COLO668 (cell line): ENCODE results near the gene DPY19L3.
A peak's percentile ranks its signal among the peaks of the same experiment; 100 is the strongest.
"Not testable (repeated sequence)": the region's sequence is repeated elsewhere in the genome, so short reads cannot be mapped to it uniquely, and the experiment has no call there.

Source experiments
- DNase-seq: peaks from one replicate; lab custom pipeline; 2025; ENCODE audit not compliant: unreplicated experiment; lab: John Stamatoyannopoulos, UW

DPY19L3 gene

GRCh38 chr19:32405431-32406160, at the start of gene DPY19L3:
DPY19L3 (plus strand) TSS chr19:32405770; CDS start chr19:32408254, 2,484 bp downstream.
- peak; percentile 94 for DNase-seq

GRCh38 chr19:32357720-32358119, 47.9 kb upstream of the DPY19L3 start:
- no peak for DNase-seq

GRCh38 chr19:32358321-32358720, 47.2 kb upstream of the DPY19L3 start:
- DNase-seq: no peak

- no peak for DNase-seq
Measured at GRCh38 chr19:32359581-32359980, 46.0 kb upstream of the DPY19L3 start.

GRCh38 chr19:32361574-32362317, 43.8 kb upstream of the DPY19L3 start:
- no peak for DNase-seq

GRCh38 chr19:32362318-32362691, 43.3 kb upstream of the DPY19L3 start:
- DNase-seq: no peak

- DNase-seq: no peak
Measured at GRCh38 chr19:32363175-32363574, 42.4 kb upstream of the DPY19L3 start.

- no peak for DNase-seq
Measured at GRCh38 chr19:32363632-32364031, 41.9 kb upstream of the DPY19L3 start.

GRCh38 chr19:32364040-32364439, 41.5 kb upstream of the DPY19L3 start:
- no peak for DNase-seq

- no peak for DNase-seq
Measured at GRCh38 chr19:32367063-32367462, 38.5 kb upstream of the DPY19L3 start.

GRCh38 chr19:32367948-32368536, 37.5 kb upstream of the DPY19L3 start:
- no peak for DNase-seq

- DNase-seq: no peak
Measured at GRCh38 chr19:32368787-32369186, 36.8 kb upstream of the DPY19L3 start.

GRCh38 chr19:32372726-32373517, 32.6 kb upstream of the DPY19L3 start:
- DNase-seq: no peak

GRCh38 chr19:32373585-32374295, 31.8 kb upstream of the DPY19L3 start:
- peak; percentile 66 for DNase-seq

GRCh38 chr19:32374362-32374761, 31.2 kb upstream of the DPY19L3 start:
- DNase-seq: not testable (repeated sequence)

GRCh38 chr19:32377088-32377487, 28.5 kb upstream of the DPY19L3 start:
- DNase-seq: not testable (repeated sequence)

- DNase-seq: no peak
Measured at GRCh38 chr19:32380269-32380668, 25.3 kb upstream of the DPY19L3 start.

- no peak for DNase-seq
Measured at GRCh38 chr19:32387701-32388392, 17.7 kb upstream of the DPY19L3 start.

- no peak for DNase-seq
Measured at GRCh38 chr19:32388393-32388855, 17.1 kb upstream of the DPY19L3 start.

- DNase-seq: no peak
Measured at GRCh38 chr19:32392901-32393300, 12.7 kb upstream of the DPY19L3 start.
